SH-SY5Y (cell line): ENCODE data around the gene STON2.

Source experiments
- GATA2 ChIP-seq: IDR thresholded peaks from 2 replicates; pipeline ENCODE4 v1.6.1; 2011; ENCODE audit warnings: mild to moderate bottlenecking, low read depth, low read length
- GATA3 ChIP-seq: IDR thresholded peaks from 2 replicates; pipeline ENCODE4 v1.6.1; 2011; ENCODE audit warnings: low read depth, mild to moderate bottlenecking, low read length, moderate library complexity

- TF ChIP-seq GATA3 (no peak), GATA2 (no peak)
Measured at GRCh38 chr14:81272317-81272716, 127.8 kb downstream of the STON2 start.
